B cell (primary cell): ENCODE results near the gene OR52E4. TPM values are rescaled to one million over a fixed set of nuclear protein-coding genes. Genes with fewer than 3 reads are reported as not detected.

Experiments used
- ATAC-seq: fragments of 200-7000 bp; cut with Tn5 transposase; one replicate; pipeline ENCODE4 v1.10.0; 2021; ENCODE audit warnings: low read depth, mild to moderate bottlenecking, moderate number of reproducible peaks, moderate library complexity
- CTCF ChIA-PET: fragments of 350-600 bp; sonication (Branson Sonifier 250); formaldehyde crosslinking; loops from one replicate; lab custom pipeline; 2021; ENCODE audit warnings: antibody characterized with exemption, inconsistent platforms; lab: Charles Lee
- POLR2A ChIA-PET: fragments of 350-600 bp; sonication (Branson Sonifier 250); formaldehyde crosslinking; loops from one replicate; lab custom pipeline; 2021; ENCODE audit warnings: antibody characterized with exemption; lab: Charles Lee
- DNase-seq: peaks from one replicate; pipeline ENCODE4 v3.0.0; 2013
- H2AFZ ChIP-seq: 2 replicates; pipeline ENCODE4 v1.6.1; 2012; ENCODE audit warnings: mild to moderate bottlenecking, low read depth, low read length; ENCODE audit not compliant: insufficient read depth, poor library complexity, severe bottlenecking
- H3K27ac ChIP-seq, 2 donors: 1 replicate in 1 of 2; 2 replicates in 1 of 2; pipeline ENCODE4 v1.5.1; 2012 to 2013; ENCODE audit warnings: low read length in 2 of 2, mild to moderate bottlenecking in 2 of 2, moderate library complexity in 1 of 2
- H3K27me3 ChIP-seq, 4 experiments: fragments of 200-600 bp in 1 of 4; sonication (generic) in 1 of 4; replicated peaks in 1 of 4; 1 replicate in 2 of 4; 2 replicates in 2 of 4; pipeline versions ENCODE4 v1.6.1 to v1.7.0; 2013 to 2016; ENCODE audit warnings: low read length in 3 of 4, mild to moderate bottlenecking in 2 of 4, mixed read lengths in 1 of 4, moderate library complexity in 1 of 4; ENCODE audit not compliant: insufficient read depth in 4 of 4, control insufficient read depth in 3 of 4; ENCODE audit errors: control extremely low read depth in 1 of 4
- H3K36me3 ChIP-seq, 2 experiments: replicated peaks in 1 of 2; 1 replicate in 1 of 2; 2 replicates in 1 of 2; pipeline versions ENCODE4 v1.6.1 to v1.7.1; 2013; ENCODE audit warnings: low read length in 1 of 2; ENCODE audit not compliant: insufficient read depth in 2 of 2, control insufficient read depth in 1 of 2; ENCODE audit errors: control extremely low read depth in 1 of 2, extremely low read depth in 1 of 2
- H3K4me1 ChIP-seq, 2 donors: fragments of 200-600 bp in 1 of 2; sonication (generic) in 1 of 2; 1 replicate in 1 of 2; 2 replicates in 1 of 2; pipeline versions ENCODE4 v1.5.1 to v1.6.1; 2013 to 2017; ENCODE audit warnings: low read length in 2 of 2; ENCODE audit not compliant: control insufficient read depth in 2 of 2, insufficient read depth in 2 of 2
- H3K4me2 ChIP-seq: replicated peaks from 2 replicates; pipeline ENCODE3; 2012; ENCODE audit warnings: mild to moderate bottlenecking, low read depth, low read length; ENCODE audit not compliant: poor library complexity, severe bottlenecking
- H3K4me3 ChIP-seq, 5 experiments: fragments of 200-600 bp in 1 of 5; sonication (generic) in 1 of 5; 1 replicate in 3 of 5; 2 replicates in 2 of 5; pipeline versions ENCODE4 v1.5.1 to v1.7.0; 2011 to 2016; ENCODE audit warnings: low read length in 4 of 5, mild to moderate bottlenecking in 4 of 5, low read depth in 2 of 5, control low read depth in 1 of 5, moderate library complexity in 1 of 5; ENCODE audit not compliant: insufficient read depth in 1 of 5; ENCODE audit errors: control extremely low read depth in 1 of 5, extremely low read depth in 1 of 5
- H3K79me2 ChIP-seq: fragments of 200-600 bp; sonication (generic); one replicate; pipeline ENCODE4 v1.6.0; 2016; ENCODE audit warnings: low read length; ENCODE audit not compliant: control insufficient read depth, insufficient read depth
- H3K9ac ChIP-seq: fragments of 200-600 bp; sonication (generic); 2 replicates; pipeline ENCODE4 v1.6.1; 2017; ENCODE audit warnings: mild to moderate bottlenecking, low read length, moderate library complexity
- H3K9me3 ChIP-seq, 3 donors: one replicate each; pipeline versions ENCODE4 v1.6.1 to v1.7.1; 2013; ENCODE audit warnings: low read length in 2 of 3; ENCODE audit not compliant: control insufficient read depth in 2 of 3, insufficient read depth in 1 of 3; ENCODE audit errors: control extremely low read depth in 1 of 3
- H4K20me1 ChIP-seq: 2 replicates; pipeline ENCODE4 v1.6.0; 2012; ENCODE audit warnings: mild to moderate bottlenecking, low read length; ENCODE audit not compliant: insufficient read depth, control insufficient read depth, poor library complexity, severe bottlenecking
- H3K27ac Mint-ChIP-seq: one replicate; pipeline ENCODE4 v1.8.0; 2021; ENCODE audit warnings: mixed read lengths
- H3K27me3 Mint-ChIP-seq: one replicate; pipeline ENCODE4 v1.8.0; 2021; ENCODE audit warnings: mixed read lengths
- H3K4me1 Mint-ChIP-seq: one replicate; pipeline ENCODE4 v1.8.0; 2021; ENCODE audit warnings: mixed read lengths
- H3K4me3 Mint-ChIP-seq: one replicate; pipeline ENCODE4 v1.8.0; 2021; ENCODE audit warnings: mixed read lengths
- H3K9me3 Mint-ChIP-seq: one replicate; pipeline ENCODE4 v1.8.0; 2022; ENCODE audit warnings: mixed read lengths; ENCODE audit not compliant: insufficient read depth
- CTCF ChIP-seq: fragments of 200-600 bp; IDR thresholded peaks from one replicate; pipeline ENCODE4 v1.8.0; 2022; ENCODE audit warnings: antibody characterized with exemption, mild to moderate bottlenecking
- EZH2 ChIP-seq: IDR thresholded peaks from 2 replicates; pipeline ENCODE4 v1.6.1; 2012; ENCODE audit warnings: borderline replicate concordance, low read depth, mild to moderate bottlenecking, moderate library complexity, low read length; ENCODE audit not compliant: insufficient read depth, poor library complexity, severe bottlenecking
- WGBS: methylation state at CpG from one replicate; pipeline ENCODE4 v1.1.5; 2013; ENCODE audit warnings: missing lambda C conversion rate; ENCODE audit not compliant: insufficient coverage; 5-methylcytosine and 5-hydroxymethylcytosine counted together
- intact Hi-C: fragments of 100-400 bp; cut with micrococcal nuclease; formaldehyde crosslinking; loops from one replicate; pipeline ENCODE4 v1.10.0; 2022
- polyA minus RNA-seq: library from RNA; depleted of rRNA, polyadenylated mRNA; stranded (reverse); fragments of >200 nt; gene quantifications from 2 replicates; pipeline ENCODE4 v1.2.3, GENCODE V29; 2012
- polyA plus RNA-seq: library from polyadenylated mRNA; depleted of rRNA; stranded (reverse); fragments of >200 nt; gene quantifications from 2 replicates; pipeline ENCODE4 v1.2.3, GENCODE V29; 2012
- total RNA-seq, 2 donors: library from RNA; stranded (reverse); fragments of 120-200 nt in 1 of 2; gene quantifications; 1 replicate in 1 of 2; 2 replicates in 1 of 2; pipeline versions ENCODE4 v1.2.3 to v1.2.4, GENCODE V29; 2013 to 2022

OR52E4 gene
- not detected in 2 replicates for total RNA-seq
- total RNA-seq (2013), result not detected
- not detected in 2 replicates for polyA plus RNA-seq
- polyA minus RNA-seq, result not detected in 2 replicates

GRCh38 chr11:5880329-5880728 is at the start of gene OR52E4:
Gene OR52E4 (plus strand): TSS chr11:5880629. CDS start chr11:5884293, 3,664 bp downstream.
- Histone ChIP-seq H3K4me3 (no peak within 1 kb of the TSS), H2AFZ (no peak within 1 kb of the TSS), H3K4me2 (no peak within 1 kb of the TSS), H3K36me3 (no peaks in the 10 kb centered on the region), H3K27me3 (no peaks in the 10 kb centered on the region), H3K27ac (no peak within 1 kb of the TSS), H3K9me3 (no peaks in the 10 kb centered on the region), H3K4me1 (no peaks in the 10 kb centered on the region), H4K20me1 (no peaks in the 10 kb centered on the region), H3K9ac (no peak within 1 kb of the TSS), H3K79me2 (no peaks in the 10 kb centered on the region)
- WGBS, result 85% methylated on average over 4 of the region's 4 CpGs
- DNase-seq (no peak), ATAC-seq (no peak)
- POLR2A ChIA-PET, result no interaction called here
- TF ChIP-seq CTCF (no peak), EZH2 (no peak)
- H3K4me3 Mint-ChIP-seq, result no peak within 1 kb of the TSS
- no peaks in the 10 kb centered on the region for H3K4me1 Mint-ChIP-seq
- H3K27me3 Mint-ChIP-seq, result no peaks in the 10 kb centered on the region
- intact Hi-C loops, result no loop called here
- no peak within 1 kb of the TSS for H3K27ac Mint-ChIP-seq
- CTCF ChIA-PET, result no interaction called here
- no peaks in the 10 kb centered on the region for H3K9me3 Mint-ChIP-seq

- Histone ChIP-seq H3K4me3 (no peak overlapping the region), H3K79me2 (no peaks in the 10 kb centered on the region), H3K36me3 (no peaks in the 10 kb centered on the region), H3K9ac (no peak overlapping the region), H3K27me3 (no peaks in the 10 kb centered on the region), H3K4me2 (no peak overlapping the region), H3K9me3 (no peaks in the 10 kb centered on the region), H4K20me1 (no peaks in the 10 kb centered on the region), H3K27ac (no peak overlapping the region), H2AFZ (no peak overlapping the region), H3K4me1 (no peaks in the 10 kb centered on the region)
- no peak for TF ChIP-seq EZH2
- DNase-seq (no peak), ATAC-seq (no peak)
- Mint-ChIP-seq H3K27ac (no peak overlapping the region), H3K27me3 (peaks cover 13% of the 10 kb centered on the region), H3K9me3 (no peaks in the 10 kb centered on the region), H3K4me1 (no peaks in the 10 kb centered on the region), H3K4me3 (no peak overlapping the region)
- 92% methylated on average over 5 of the region's 6 CpGs for WGBS
- intact Hi-C loops, result no loop called here
- ChIA-PET POLR2A (no interaction called here), CTCF (no interaction called here)
Observed at GRCh38 chr11:5831196-5831829, 49.1 kb upstream of the OR52E4 start.
